GM23338 (cell line): Measurements from ENCODE around the gene CERS3.

ENCODE experiments used
- EZH2 ChIP-seq: fragments of 200-600 bp; sonication (generic); IDR thresholded peaks from one replicate; pipeline ENCODE4 v1.8.0; 2017; ENCODE audit warnings: antibody characterized with exemption, mild to moderate bottlenecking, low read depth; ENCODE audit not compliant: unreplicated experiment
- POLR2AphosphoS5 ChIP-seq: IDR thresholded peaks from 2 replicates; pipeline ENCODE4 v1.6.1; 2016; ENCODE audit warnings: antibody characterized with exemption, low read depth
- REST ChIP-seq: IDR thresholded peaks from one replicate; pipeline ENCODE4 v1.6.1; 2018; ENCODE audit warnings: antibody characterized with exemption; ENCODE audit not compliant: unreplicated experiment
- ZNF114 ChIP-seq: fragments of 250-450 bp; sonication (Bioruptor Pico); IDR thresholded peaks from 2 replicates; pipeline ENCODE4 v1.5.0; 2020; ENCODE audit warnings: mild to moderate bottlenecking, moderate library complexity
- TF ChIP-seq, protein P1 (sequence below), 2 experiments: fragments of 200-600 bp in 1 of 2; sonication (generic) in 1 of 2; conservative IDR thresholded peaks; 2 replicates each; pipeline versions ENCODE4 v1.5.1 to v1.6.1; 2016 to 2017; ENCODE audit warnings: antibody characterized with exemption in 2 of 2, low read depth in 2 of 2, mild to moderate bottlenecking in 2 of 2, moderate library complexity in 1 of 2

GRCh38 chr15:100393008-100393407 is 135.7 kb downstream of the CERS3 start:
- TF ChIP-seq, protein P1, sequence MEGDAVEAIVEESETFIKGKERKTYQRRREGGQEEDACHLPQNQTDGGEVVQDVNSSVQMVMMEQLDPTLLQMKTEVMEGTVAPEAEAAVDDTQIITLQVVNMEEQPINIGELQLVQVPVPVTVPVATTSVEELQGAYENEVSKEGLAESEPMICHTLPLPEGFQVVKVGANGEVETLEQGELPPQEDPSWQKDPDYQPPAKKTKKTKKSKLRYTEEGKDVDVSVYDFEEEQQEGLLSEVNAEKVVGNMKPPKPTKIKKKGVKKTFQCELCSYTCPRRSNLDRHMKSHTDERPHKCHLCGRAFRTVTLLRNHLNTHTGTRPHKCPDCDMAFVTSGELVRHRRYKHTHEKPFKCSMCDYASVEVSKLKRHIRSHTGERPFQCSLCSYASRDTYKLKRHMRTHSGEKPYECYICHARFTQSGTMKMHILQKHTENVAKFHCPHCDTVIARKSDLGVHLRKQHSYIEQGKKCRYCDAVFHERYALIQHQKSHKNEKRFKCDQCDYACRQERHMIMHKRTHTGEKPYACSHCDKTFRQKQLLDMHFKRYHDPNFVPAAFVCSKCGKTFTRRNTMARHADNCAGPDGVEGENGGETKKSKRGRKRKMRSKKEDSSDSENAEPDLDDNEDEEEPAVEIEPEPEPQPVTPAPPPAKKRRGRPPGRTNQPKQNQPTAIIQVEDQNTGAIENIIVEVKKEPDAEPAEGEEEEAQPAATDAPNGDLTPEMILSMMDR (conservative IDR thresholded peaks at IDR 0.05; ENCODE audit: low read depth in 2 of 2): no peak
- no peak for TF ChIP-seq ZNF114
- TF ChIP-seq POLR2AphosphoS5: no peak
- TF ChIP-seq REST: peak; percentile 46
- TF ChIP-seq EZH2: no peak
